Neural progenitor cell (in vitro differentiated cells): Measurements from ENCODE around the gene AGAP3. TPM values are rescaled to one million over a fixed set of nuclear protein-coding genes. Genes with fewer than 3 reads are reported as not detected.

Experiments used
- DNase-seq: peaks from one replicate; pipeline ENCODE4 v3.0.0-alpha.2; 2016; ENCODE audit warnings: low spot score
- H2AFZ ChIP-seq: fragments of 200-600 bp; sonication (generic); replicated peaks from 2 replicates; pipeline ENCODE4 v1.6.1; 2016; ENCODE audit warnings: antibody characterized with exemption
- H3F3A ChIP-seq: fragments of 200-600 bp; sonication (generic); 2 replicates; pipeline ENCODE4 v1.6.1; 2016; ENCODE audit warnings: antibody characterized with exemption, low read depth
- H3K27ac ChIP-seq: fragments of 200-600 bp; sonication (generic); 2 replicates; pipeline ENCODE4 v1.5.1; 2016; ENCODE audit warnings: mild to moderate bottlenecking
- H3K27me3 ChIP-seq: fragments of 200-600 bp; sonication (generic); 2 replicates; pipeline ENCODE4 v1.6.1; 2016; ENCODE audit warnings: mild to moderate bottlenecking, moderate library complexity
- H3K36me3 ChIP-seq: fragments of 200-600 bp; sonication (generic); 2 replicates; pipeline ENCODE4 v1.5.1; 2016
- H3K4me1 ChIP-seq: fragments of 200-600 bp; sonication (generic); 2 replicates; pipeline ENCODE4 v1.6.1; 2016; ENCODE audit warnings: mixed run types
- H3K4me2 ChIP-seq: fragments of 200-600 bp; sonication (generic); 2 replicates; pipeline ENCODE4 v1.6.1; 2016
- H3K4me3 ChIP-seq: fragments of 200-600 bp; sonication (generic); 2 replicates; pipeline ENCODE4 v1.5.1; 2016
- H3K79me2 ChIP-seq: fragments of 200-600 bp; sonication (generic); 2 replicates; pipeline ENCODE4 v1.6.1; 2016; ENCODE audit warnings: low read depth
- H3K9ac ChIP-seq: fragments of 200-600 bp; sonication (generic); 2 replicates; pipeline ENCODE4 v1.6.1; 2016
- H3K9me3 ChIP-seq: fragments of 200-600 bp; sonication (generic); 2 replicates; pipeline ENCODE4 v1.5.1; 2016; ENCODE audit warnings: low read depth
- H4K20me1 ChIP-seq: fragments of 200-600 bp; sonication (generic); 2 replicates; pipeline ENCODE4 v1.6.1; 2016; ENCODE audit warnings: low read depth
- H3K27ac Mint-ChIP-seq: 3 replicates; pipeline ENCODE4 v1.8.0; 2021; ENCODE audit warnings: mixed read lengths
- H3K27me3 Mint-ChIP-seq: 2 replicates; pipeline ENCODE4 v1.8.0; 2022; ENCODE audit warnings: low read depth, mild to moderate bottlenecking, inconsistent platforms, moderate library complexity, mixed read lengths; ENCODE audit not compliant: insufficient read depth
- H3K36me3 Mint-ChIP-seq: 3 replicates; pipeline ENCODE4 v1.8.0; 2021; ENCODE audit warnings: mixed read lengths
- H3K4me1 Mint-ChIP-seq: 3 replicates; pipeline ENCODE4 v1.8.0; 2021; ENCODE audit warnings: mixed read lengths
- H3K4me3 Mint-ChIP-seq: 3 replicates; pipeline ENCODE4 v1.8.0; 2021; ENCODE audit warnings: mild to moderate bottlenecking, moderate library complexity, mixed read lengths
- H3K9me3 Mint-ChIP-seq: 3 replicates; pipeline ENCODE4 v1.8.0; 2020; ENCODE audit warnings: mixed read lengths
- CTCF ChIP-seq: fragments of 200-600 bp; sonication (generic); IDR thresholded peaks from 2 replicates; pipeline ENCODE4 v1.5.1; 2017; ENCODE audit warnings: antibody characterized with exemption, mild to moderate bottlenecking
- EZH2 ChIP-seq: fragments of 200-600 bp; sonication (generic); IDR thresholded peaks from 2 replicates; pipeline ENCODE4 v1.6.1; 2017; ENCODE audit warnings: antibody characterized with exemption, mild to moderate bottlenecking, moderate library complexity
- EZH2phosphoT487 ChIP-seq: fragments of 200-600 bp; sonication (generic); IDR thresholded peaks from 2 replicates; pipeline ENCODE4 v1.6.1; 2017; ENCODE audit warnings: antibody characterized with exemption
- total RNA-seq: library from RNA; depleted of rRNA; stranded (reverse); fragments of >200 nt; gene quantifications from 2 replicates; pipeline ENCODE4 v1.2.3, GENCODE V29; 2015; ENCODE audit warnings: low replicate concordance

Gene AGAP3
- total RNA-seq, 1 donor from 2014 or later, result 38.9 TPM

GRCh38 chr7:151066273-151066974 is 19.9 kb upstream of the AGAP3 start:
- Histone ChIP-seq H3K27me3 (peaks cover 12% of the 10 kb centered on the region), H3K9ac (no peak overlapping the region), H3K9me3 (no peaks in the 10 kb centered on the region), H3K27ac (no peak overlapping the region), H2AFZ (no peak overlapping the region), H3K4me3 (no peak overlapping the region), H3K4me1 (peaks cover 15% of the 10 kb centered on the region), H3K36me3 (no peaks in the 10 kb centered on the region), H3K4me2 (no peak overlapping the region), H4K20me1 (peaks cover 39% of the 10 kb centered on the region), H3F3A (peaks cover 19% of the 10 kb centered on the region), H3K79me2 (no peaks in the 10 kb centered on the region)
- Mint-ChIP-seq H3K9me3 (no peaks in the 10 kb centered on the region), H3K36me3 (peaks cover 8% of the 10 kb centered on the region), H3K4me1 (peaks cover 10% of the 10 kb centered on the region), H3K27ac (no peak overlapping the region), H3K4me3 (no peak overlapping the region), H3K27me3 (peaks cover 5% of the 10 kb centered on the region)
- no peak for DNase-seq
- TF ChIP-seq EZH2, result no peak
- no peak for TF ChIP-seq CTCF
- no peak for TF ChIP-seq EZH2phosphoT487

- no peaks in the 10 kb centered on the region for H3K36me3 ChIP-seq
- DNase-seq, result no peak
- Mint-ChIP-seq H3K27ac (no peak overlapping the region), H3K4me1 (peaks cover 2% of the 10 kb centered on the region), H3K27me3 (peaks cover 2% of the 10 kb centered on the region), H3K4me3 (no peak overlapping the region), H3K9me3 (no peaks in the 10 kb centered on the region), H3K36me3 (peaks cover 11% of the 10 kb centered on the region)
- peaks cover 1% of the 10 kb centered on the region for H3F3A ChIP-seq
- no peak overlapping the region for H2AFZ ChIP-seq
- no peaks in the 10 kb centered on the region for H3K79me2 ChIP-seq
- no peak overlapping the region for H3K9ac ChIP-seq
- H3K9me3 ChIP-seq, result no peaks in the 10 kb centered on the region
- H3K4me3 ChIP-seq, result no peak overlapping the region
- peaks cover 21% of the 10 kb centered on the region for H4K20me1 ChIP-seq
- TF ChIP-seq CTCF (no peak), EZH2 (no peak), EZH2phosphoT487 (no peak)
- H3K27ac ChIP-seq, result no peak overlapping the region
- no peak overlapping the region for H3K4me2 ChIP-seq
- H3K4me1 ChIP-seq, result no peaks in the 10 kb centered on the region
- H3K27me3 ChIP-seq, result peaks cover 2% of the 10 kb centered on the region
Observed at GRCh38 chr7:151068069-151068773, 18.1 kb upstream of the AGAP3 start.

DNA sequence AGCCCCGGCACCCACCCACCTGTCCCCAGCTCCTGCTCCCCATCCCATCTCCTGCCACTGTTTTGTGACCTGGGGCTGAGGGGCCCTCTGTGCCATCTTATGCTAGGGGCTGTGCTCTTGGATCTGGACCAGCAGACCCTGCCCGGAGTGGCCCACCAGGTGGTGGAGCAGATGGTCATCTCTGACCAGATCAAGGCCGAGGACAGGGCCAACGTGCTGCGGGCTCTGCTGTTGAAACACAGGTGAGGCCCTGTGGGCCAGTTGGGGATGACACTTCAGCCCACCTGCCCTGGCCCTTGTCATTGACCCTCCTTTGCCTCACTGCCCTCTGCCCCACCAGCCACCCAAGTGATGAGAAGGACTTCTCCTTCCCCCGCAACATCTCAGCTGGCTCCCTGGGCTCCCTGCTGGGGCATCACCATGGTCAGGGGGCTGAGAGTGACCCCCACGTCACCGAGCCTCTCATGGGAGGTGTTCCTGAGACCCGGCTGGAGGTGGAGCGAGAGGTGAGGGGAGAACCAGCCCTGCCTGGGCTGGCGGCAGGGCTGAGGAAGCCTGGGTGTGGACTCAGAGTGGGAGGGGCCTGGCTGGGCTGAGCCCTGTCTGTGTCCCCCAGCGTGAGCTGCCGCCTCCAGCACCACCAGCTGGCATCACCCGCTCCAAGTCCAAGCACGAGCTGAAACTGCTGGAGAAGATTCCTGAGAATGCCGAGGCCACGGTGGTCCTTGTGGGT is 16.3 kb upstream of the AGAP3 start:
- Histone ChIP-seq H4K20me1 (peaks cover 5% of the 10 kb centered on the region), H3K4me1 (no peaks in the 10 kb centered on the region), H3K4me3 (no peak overlapping the region), H3K4me2 (no peak overlapping the region), H3K79me2 (no peaks in the 10 kb centered on the region), H3F3A (no peaks in the 10 kb centered on the region), H2AFZ (no peak overlapping the region), H3K27ac (no peak overlapping the region), H3K9me3 (no peaks in the 10 kb centered on the region), H3K27me3 (no peaks in the 10 kb centered on the region), H3K36me3 (no peaks in the 10 kb centered on the region), H3K9ac (no peak overlapping the region)
- no peak for TF ChIP-seq EZH2
- TF ChIP-seq EZH2phosphoT487, result no peak
- no peak for TF ChIP-seq CTCF
- no peak overlapping the region for H3K4me3 Mint-ChIP-seq
- H3K4me1 Mint-ChIP-seq, result peaks cover 2% of the 10 kb centered on the region
- no peak for DNase-seq
- H3K9me3 Mint-ChIP-seq, result no peaks in the 10 kb centered on the region
- H3K27me3 Mint-ChIP-seq, result peaks cover 3% of the 10 kb centered on the region
- no peak overlapping the region for H3K27ac Mint-ChIP-seq
- H3K36me3 Mint-ChIP-seq, result peaks cover 11% of the 10 kb centered on the region
